ENCODE measurements around the gene RNF10.
"Not testable (repeated sequence)": the region's sequence is repeated elsewhere in the genome, so short reads cannot be mapped to it uniquely, and the experiment has no call there.

RNF10 gene

GRCh38 chr12:120611534-120611933, 77.4 kb downstream of the RNF10 start:
- DNase-seq (ENCODE audit: low read depth in 2 of 2, low spot score in 1 of 2), result not testable (repeated sequence)

GRCh38 chr12:120614848-120615247, 80.7 kb downstream of the RNF10 start:
- no peak for DNase-seq (ENCODE audit: low read depth in 2 of 2, low spot score in 1 of 2)

- DNase-seq (ENCODE audit: low read depth in 2 of 2, low spot score in 1 of 2), result not testable (repeated sequence)
Observed at GRCh38 chr12:120617193-120617592, 83.0 kb downstream of the RNF10 start.

- DNase-seq (ENCODE audit: low read depth in 2 of 2, low spot score in 1 of 2), result not testable (repeated sequence)
Observed at GRCh38 chr12:120617767-120618166, 83.6 kb downstream of the RNF10 start.

- DNase-seq (ENCODE audit: low read depth in 2 of 2, low spot score in 1 of 2), result no peak
Observed at GRCh38 chr12:120618954-120619615, 84.9 kb downstream of the RNF10 start.

GRCh38 chr12:120620624-120621023, 86.5 kb downstream of the RNF10 start:
- DNase-seq (ENCODE audit: low read depth in 2 of 2, low spot score in 1 of 2), result no peak

GRCh38 chr12:120625557-120626419, 91.6 kb downstream of the RNF10 start:
- DNase-seq (ENCODE audit: low read depth in 2 of 2, low spot score in 1 of 2), result no peak

Measured in stimulated activated CD8-positive, alpha-beta memory T cell treated with anti-CD3 and anti-CD28 coated beads, Interleukin-4, amount 100 ng/mL, for 1 hour (primary cell).